ENCODE data around the gene FNDC5.

Gene FNDC5

DNA sequence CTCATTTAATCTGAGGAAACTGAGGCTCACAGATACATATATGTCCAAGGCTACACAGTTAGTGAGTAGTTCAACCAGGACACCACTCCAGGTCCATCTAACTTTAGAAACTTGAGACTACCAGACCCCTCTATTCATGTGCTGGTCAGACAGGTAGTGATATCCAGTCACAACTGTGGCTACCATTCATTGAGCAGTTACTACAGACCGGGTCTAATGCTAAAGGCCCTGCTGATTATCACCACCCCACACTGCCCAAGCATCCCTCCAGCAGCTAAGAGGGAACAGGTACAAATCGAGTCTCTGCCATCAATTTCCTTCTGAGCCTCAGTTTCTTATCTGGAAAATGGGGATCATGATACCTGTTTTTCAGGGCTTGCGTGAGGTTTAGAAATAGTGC lies 20.9 kb upstream of the FNDC5 start:
- H3K4me3 Mint-ChIP-seq: peak overlapping the region; percentile 70
- ATAC-seq (no peak), DNase-seq (ENCODE audit: low spot score in 2 of 2) (no peak)

DNA sequence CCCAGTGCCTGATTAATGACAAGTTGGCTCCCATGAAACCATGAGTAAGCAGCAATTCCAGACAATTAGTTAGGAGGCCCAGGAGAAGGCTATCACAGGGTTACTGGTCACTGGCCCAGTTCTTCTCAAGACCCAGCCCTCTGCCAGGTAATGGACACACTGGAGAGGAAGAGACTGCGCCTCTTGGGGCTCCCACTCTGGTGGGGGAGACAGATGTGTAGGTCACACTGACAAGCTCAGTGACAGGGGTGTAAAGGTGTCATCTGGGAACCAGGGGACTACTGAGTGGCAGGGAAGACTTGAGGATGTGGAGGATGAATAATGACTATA lies 20.5 kb upstream of the FNDC5 start:
- DNase-seq (ENCODE audit: low spot score in 2 of 2) (no peak), ATAC-seq (no peak)
- Mint-ChIP-seq H3K9me3 (no peaks in the 10 kb centered on the region), H3K4me1 (peaks cover 8% of the 10 kb centered on the region), H3K36me3 (no peaks in the 10 kb centered on the region), H3K4me3 (no peak overlapping the region), H3K27ac (no peak overlapping the region)

More for the DNA sequence above, 20.9 kb upstream of the FNDC5 start:
- no peak overlapping the region for H3K27ac Mint-ChIP-seq
- peaks cover 8% of the 10 kb centered on the region for H3K4me1 Mint-ChIP-seq
- no peaks in the 10 kb centered on the region for H3K36me3 Mint-ChIP-seq
- no peaks in the 10 kb centered on the region for H3K9me3 Mint-ChIP-seq

DNA sequence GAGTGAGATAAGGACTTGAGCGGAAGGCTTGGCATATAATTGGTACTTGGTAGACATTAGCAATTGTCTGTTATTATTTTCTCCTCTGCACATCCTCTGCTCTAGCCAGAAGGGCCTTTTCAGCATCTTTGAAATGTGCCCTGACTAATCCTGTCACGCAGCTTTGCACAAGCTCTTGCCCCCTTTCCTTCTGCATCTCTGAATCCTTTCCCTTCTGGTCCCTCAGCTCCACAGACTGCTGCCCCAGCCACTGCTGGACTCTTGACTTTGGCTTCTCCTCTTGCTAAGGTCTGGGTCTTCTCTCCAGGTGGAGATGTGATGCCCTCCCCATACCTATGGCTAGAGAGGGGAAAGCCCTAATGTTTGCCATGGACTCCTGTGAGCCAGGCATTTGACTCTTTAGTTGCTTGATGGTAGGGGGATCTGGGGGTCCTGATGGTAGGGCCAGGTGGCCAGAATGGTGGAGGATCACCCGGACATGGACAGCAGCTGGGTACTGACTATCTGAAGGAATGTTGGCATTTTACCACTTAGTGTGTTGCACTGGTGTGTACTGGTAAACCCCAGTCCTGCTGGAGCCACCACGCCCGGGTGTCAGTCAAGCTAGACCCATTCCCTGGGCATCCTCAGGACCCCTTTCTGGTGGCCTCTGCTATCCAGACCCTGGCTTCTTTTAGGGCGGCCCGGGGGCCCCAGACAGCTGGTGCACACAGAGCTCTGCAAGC lies 20.0 kb upstream of the FNDC5 start:
- H3K36me3 Mint-ChIP-seq: no peaks in the 10 kb centered on the region
- H3K9me3 Mint-ChIP-seq: no peaks in the 10 kb centered on the region
- ATAC-seq: no peak
- H3K4me3 Mint-ChIP-seq: no peak overlapping the region
- no peak for DNase-seq (ENCODE audit: low spot score in 2 of 2)
- H3K4me1 Mint-ChIP-seq: peaks cover 11% of the 10 kb centered on the region
- H3K27ac Mint-ChIP-seq: no peak overlapping the region

DNA sequence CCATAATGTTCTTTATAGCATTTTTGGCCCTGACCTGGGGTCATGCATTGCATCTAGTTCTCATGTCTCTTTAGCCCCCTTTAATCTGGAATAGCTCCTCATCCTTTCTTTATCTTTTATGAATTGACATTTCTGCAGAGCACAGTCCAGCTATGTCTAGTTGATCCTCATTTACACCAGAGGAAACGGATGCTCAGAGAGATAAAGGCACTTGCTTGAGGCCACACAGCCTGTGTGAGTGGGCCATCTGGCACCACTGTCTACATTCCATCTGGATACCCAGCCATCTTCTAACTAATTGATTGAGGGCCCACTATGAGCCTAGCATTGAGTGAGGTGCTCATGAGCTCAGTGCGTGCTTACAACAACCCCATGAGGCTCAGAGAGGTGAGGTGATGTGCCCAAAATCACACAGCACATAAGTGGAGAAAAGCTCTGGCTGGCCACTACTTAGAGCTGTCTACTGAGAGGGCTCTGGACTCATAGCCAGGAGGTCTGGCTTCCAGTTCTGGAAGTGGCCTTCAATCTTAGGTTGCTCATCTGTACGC lies 19.1 kb upstream of the FNDC5 start:
- no peak for ATAC-seq
- Mint-ChIP-seq H3K9me3 (no peaks in the 10 kb centered on the region), H3K36me3 (no peaks in the 10 kb centered on the region)

DNA sequence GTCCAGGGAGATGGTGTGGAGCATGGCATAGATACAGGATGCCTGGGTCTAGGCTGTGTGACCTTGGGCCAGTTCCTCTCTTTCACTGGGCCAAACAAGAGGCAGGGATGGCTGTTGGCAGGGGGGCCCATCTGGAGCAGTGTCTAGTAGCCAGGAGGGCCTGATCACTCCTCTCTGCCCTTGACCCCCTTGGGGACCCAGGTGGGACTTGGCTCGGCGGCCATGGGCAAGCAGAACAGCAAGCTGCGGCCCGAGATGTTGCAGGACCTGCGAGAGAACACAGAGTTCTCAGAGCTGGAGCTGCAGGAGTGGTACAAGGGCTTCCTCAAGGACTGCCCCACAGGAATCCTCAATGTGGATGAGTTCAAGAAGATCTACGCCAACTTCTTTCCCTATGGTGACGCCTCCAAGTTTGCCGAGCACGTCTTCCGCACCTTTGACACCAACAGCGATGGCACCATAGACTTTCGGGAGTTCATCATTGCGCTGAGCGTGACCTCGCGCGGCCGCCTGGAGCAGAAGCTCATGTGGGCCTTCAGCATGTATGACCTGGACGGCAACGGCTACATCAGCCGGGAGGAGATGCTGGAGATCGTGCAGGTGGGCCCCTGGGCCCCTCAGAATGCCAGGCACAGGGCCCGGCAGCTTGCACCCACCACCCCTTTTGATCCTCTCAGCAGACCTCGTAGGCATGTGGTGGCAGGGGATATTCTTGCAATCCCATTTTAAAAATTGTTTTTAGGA lies 18.1 kb upstream of the FNDC5 start:
- no peaks in the 10 kb centered on the region for H3K36me3 Mint-ChIP-seq
- no peak overlapping the region for H3K4me3 Mint-ChIP-seq
- H3K9me3 Mint-ChIP-seq: no peaks in the 10 kb centered on the region
- ATAC-seq (no peak), DNase-seq (ENCODE audit: low spot score in 2 of 2) (no peak)
- H3K27ac Mint-ChIP-seq: no peak overlapping the region
- H3K4me1 Mint-ChIP-seq: peaks cover 18% of the 10 kb centered on the region

More for the DNA sequence above, 19.1 kb upstream of the FNDC5 start:
- DNase-seq (ENCODE audit: low spot score in 2 of 2): no peak
- Mint-ChIP-seq H3K4me3 (no peak overlapping the region), H3K4me1 (peaks cover 18% of the 10 kb centered on the region), H3K27ac (no peak overlapping the region)

DNA sequence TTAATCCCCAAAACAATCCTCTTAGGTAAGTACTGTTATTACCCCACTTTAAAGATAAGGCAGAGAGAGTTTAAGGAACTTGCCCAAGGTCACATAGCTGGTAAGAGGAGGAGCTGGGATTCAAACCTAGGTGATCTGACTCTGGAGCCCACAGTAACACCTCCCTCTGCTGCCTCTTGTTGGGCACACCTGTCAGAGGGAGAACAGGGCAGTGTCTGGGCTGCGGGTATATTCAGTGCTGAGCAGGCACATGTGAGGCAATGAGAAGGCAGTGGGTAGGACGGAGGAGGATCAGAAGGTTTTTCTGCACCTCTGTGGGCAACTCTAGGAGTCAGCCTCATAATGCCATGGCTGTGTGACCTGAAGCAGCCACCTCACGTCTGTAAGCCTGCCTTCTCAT lies 17.4 kb upstream of the FNDC5 start:
- Mint-ChIP-seq H3K9me3 (no peaks in the 10 kb centered on the region), H3K4me1 (peaks cover 18% of the 10 kb centered on the region), H3K27ac (no peak overlapping the region), H3K4me3 (no peak overlapping the region), H3K36me3 (no peaks in the 10 kb centered on the region)
- DNase-seq (ENCODE audit: low spot score in 2 of 2) (no peak), ATAC-seq (no peak)

DNA sequence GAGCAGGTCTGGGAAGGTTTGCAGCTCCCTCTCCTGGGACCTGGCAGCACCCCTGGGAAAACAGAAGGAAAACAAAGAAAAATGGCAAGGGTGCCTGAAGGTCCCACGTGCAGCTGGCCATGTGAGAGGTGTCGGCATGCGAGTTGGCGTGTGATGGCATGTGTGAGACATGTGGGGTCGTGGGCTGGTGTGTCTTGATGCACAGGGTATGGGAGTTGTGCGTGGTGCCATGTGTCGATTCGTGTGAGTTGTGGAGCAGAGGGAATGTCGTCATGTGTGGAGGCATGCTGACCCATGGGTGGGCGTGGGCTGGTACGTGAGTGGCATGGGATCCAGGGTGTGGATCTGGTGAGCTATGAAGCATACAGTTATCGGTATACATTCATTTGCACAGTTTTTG lies 16.9 kb upstream of the FNDC5 start:
- H3K36me3 Mint-ChIP-seq: no peaks in the 10 kb centered on the region
- no peak for ATAC-seq
- no peak for DNase-seq (ENCODE audit: low spot score in 2 of 2)
- no peaks in the 10 kb centered on the region for H3K9me3 Mint-ChIP-seq
- no peak overlapping the region for H3K27ac Mint-ChIP-seq
- H3K4me3 Mint-ChIP-seq: no peak overlapping the region
- peaks cover 17% of the 10 kb centered on the region for H3K4me1 Mint-ChIP-seq

DNA sequence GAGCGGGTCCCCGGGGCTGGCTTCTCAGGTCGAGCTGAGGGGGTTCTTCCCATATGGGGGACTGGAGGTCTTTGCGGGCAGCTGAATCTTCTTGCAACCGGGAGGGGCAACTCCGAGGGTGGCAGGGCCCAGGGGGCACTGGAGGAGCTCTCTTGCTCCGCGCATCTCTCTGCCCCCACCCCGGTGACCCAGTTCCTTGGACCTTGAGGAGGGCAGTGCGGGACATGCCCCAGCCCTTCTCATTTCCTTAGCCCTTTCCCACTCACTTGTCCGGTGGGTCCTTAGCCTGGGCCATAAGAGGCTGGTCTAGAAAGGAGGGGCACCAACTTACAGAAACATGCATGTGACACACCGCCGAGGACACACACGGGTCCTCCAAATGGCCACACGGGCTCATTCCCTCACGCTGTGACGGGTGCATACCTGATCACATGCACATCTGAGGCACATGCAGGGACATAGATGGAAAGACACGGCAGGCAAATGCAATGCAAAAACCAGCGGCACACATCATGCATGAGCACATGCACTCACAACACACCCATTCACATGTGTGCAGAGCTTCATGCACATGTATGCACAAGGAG lies 16.2 kb upstream of the FNDC5 start:
- DNase-seq (ENCODE audit: low spot score in 2 of 2) (no peak), ATAC-seq (no peak)
- Mint-ChIP-seq H3K36me3 (no peaks in the 10 kb centered on the region), H3K27ac (no peak overlapping the region), H3K4me1 (peaks cover 10% of the 10 kb centered on the region), H3K9me3 (no peaks in the 10 kb centered on the region), H3K4me3 (no peak overlapping the region)

DNA sequence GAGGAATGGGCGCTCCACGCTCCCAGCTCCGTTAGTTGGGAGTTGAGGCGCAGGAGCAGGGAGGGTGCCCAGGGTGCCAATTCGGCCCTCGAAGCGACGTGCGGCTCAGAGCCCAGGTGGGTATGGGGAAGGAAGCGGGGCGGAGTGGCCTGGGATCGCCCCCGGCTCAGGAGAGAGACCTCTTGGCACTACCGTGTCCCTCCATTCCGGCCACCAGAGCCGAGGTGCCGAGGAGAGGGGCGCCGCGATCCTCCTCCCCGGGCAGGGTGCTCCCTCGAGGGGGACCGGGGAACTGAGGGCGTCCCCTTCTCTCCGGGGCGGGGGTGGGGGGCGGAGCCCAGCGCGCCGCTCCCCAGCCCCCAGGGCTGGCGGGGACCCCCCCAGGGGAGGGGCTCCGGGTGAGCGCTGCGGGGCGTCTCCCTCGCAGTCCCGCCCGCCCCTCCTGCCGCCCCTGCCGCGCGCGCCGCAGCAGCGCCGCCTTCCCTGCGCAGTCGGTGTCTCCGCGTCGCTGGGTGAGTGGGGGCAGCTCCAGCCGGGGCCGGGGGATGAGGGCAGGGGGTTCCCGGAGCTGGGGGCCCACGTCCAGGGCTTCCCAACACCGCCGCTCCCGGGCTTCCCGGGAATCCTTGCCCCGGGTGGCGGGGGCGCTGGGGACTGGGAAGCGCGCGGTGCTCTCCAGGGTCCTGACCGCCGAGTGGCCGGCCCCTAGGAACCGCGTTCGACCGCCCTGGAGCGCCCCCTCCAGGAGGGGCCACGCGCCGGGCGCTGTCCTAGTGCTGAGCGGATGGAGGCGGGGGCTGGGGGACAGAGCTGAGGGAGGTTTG lies 15.5 kb upstream of the FNDC5 start, which contains the start of gene HPCA:
TSS of gene HPCA (plus strand) at position 488 of the 824 bp plus-strand sequence. CDS start 2,408 bp downstream, outside the sequence.
- H3K36me3 Mint-ChIP-seq: no peaks in the 10 kb centered on the region
- no peak within 1 kb of the TSS for H3K27ac Mint-ChIP-seq
- no peak for DNase-seq (ENCODE audit: low spot score in 2 of 2)
- peak; percentile 59 for ATAC-seq
- peak within 1 kb of the TSS; percentile 40 for H3K4me3 Mint-ChIP-seq
- H3K4me1 Mint-ChIP-seq: peaks cover 9% of the 10 kb centered on the region
- H3K9me3 Mint-ChIP-seq: no peaks in the 10 kb centered on the region

DNA sequence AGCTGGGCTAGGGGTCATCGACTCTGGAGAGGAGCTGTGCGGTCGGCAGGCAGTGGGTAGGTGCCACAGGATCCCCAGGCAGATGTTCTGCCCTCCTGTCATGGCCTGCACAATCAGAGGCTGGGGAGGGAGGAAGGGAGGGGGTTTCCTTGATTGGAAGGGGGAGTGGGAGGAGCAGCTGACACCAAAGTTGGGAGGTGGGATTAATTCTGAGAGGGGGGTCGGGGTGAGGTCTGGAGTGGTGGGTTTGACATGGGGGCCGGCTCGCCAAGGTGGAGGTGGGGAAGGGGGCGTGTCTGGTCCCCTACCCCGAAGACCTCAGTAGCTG lies 14.9 kb upstream of the FNDC5 start:
- DNase-seq (ENCODE audit: low spot score in 2 of 2) (no peak), ATAC-seq (no peak)
- H3K4me3 Mint-ChIP-seq: peak overlapping the region; percentile 40
- peaks cover 9% of the 10 kb centered on the region for H3K4me1 Mint-ChIP-seq
- no peaks in the 10 kb centered on the region for H3K9me3 Mint-ChIP-seq
- H3K36me3 Mint-ChIP-seq: no peaks in the 10 kb centered on the region
- no peak overlapping the region for H3K27ac Mint-ChIP-seq

DNA sequence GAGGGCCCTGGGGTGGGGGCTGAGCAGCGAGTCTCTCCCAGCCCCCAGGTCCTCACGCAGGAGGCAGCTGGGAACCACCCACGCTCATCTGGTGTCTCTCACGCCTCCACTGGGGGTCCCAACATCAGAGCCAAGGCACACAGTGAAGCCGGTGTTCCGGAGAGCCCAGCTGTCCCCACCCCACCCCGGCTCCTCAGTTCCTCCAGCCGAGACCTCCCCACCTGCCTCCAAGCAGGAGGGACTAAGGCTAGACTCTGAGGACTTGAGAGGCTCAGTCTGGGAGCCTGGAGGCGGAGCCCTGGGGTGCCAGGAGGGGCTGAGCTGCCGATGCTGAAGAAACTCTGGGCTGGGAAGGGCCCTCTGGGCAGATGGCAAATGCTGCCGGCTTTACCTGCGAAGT lies 14.0 kb upstream of the FNDC5 start:
- Mint-ChIP-seq H3K4me1 (peaks cover 9% of the 10 kb centered on the region), H3K27ac (no peak overlapping the region), H3K9me3 (no peaks in the 10 kb centered on the region), H3K36me3 (no peaks in the 10 kb centered on the region), H3K4me3 (no peak overlapping the region)
- no peak for DNase-seq (ENCODE audit: low spot score in 2 of 2)
- no peak for ATAC-seq

DNA sequence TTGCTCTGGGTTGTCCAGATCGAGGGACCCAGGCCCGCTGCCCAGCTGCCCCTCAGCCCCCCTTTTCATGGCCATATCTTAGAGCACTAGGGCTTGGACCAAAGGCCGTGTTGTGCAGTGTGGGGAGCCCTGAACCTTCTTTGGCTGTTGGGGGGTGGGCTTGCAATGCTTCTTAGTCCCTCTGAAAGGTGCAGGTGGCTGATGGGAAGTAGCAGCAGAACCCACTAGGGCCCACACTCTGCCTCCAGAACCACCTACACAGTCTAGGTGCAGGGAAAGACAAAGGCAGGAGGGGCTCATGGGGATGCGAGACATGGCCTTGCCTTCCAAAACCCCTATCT lies 13.3 kb upstream of the FNDC5 start:
- H3K4me1 Mint-ChIP-seq: peaks cover 9% of the 10 kb centered on the region
- no peak overlapping the region for H3K4me3 Mint-ChIP-seq
- no peaks in the 10 kb centered on the region for H3K36me3 Mint-ChIP-seq
- no peak overlapping the region for H3K27ac Mint-ChIP-seq
- DNase-seq (ENCODE audit: low spot score in 2 of 2) (no peak), ATAC-seq (no peak)
- no peaks in the 10 kb centered on the region for H3K9me3 Mint-ChIP-seq

DNA sequence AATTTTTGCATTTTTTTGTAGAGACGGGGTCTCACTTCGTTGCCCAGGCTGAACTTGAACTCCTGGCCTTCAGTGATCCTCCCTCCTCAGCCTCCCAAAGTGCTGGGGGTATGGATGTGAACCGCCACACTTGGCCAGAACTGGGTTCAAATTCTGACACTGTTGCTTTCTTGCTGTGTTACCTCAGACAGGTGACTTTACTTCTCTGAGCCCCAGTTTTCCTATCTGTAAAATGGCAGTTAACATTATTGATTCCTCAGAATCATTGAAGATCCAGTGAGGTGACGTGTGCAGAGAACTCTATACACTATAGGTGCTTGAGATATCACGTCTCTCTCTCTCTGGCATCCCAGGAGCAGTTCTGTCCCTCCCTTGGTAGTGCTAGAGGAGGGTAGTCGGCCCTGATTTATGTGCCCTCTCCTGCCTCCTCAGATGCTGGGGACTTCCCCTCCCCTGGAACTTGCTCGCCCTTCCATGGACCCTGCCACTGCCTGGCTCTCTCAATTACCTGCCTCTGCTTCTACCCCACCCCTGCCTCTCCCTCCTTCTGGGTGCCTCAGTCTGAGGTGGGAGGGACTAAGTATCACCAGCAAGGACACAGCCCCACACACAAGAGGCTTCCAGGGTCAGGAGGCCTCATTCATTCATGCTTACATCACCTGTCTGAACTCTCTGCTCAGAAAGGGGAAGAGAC lies 12.8 kb upstream of the FNDC5 start:
- Mint-ChIP-seq H3K9me3 (no peaks in the 10 kb centered on the region), H3K4me3 (no peak overlapping the region), H3K27ac (no peak overlapping the region), H3K36me3 (no peaks in the 10 kb centered on the region), H3K4me1 (peaks cover 9% of the 10 kb centered on the region)
- ATAC-seq (no peak), DNase-seq (ENCODE audit: low spot score in 2 of 2) (no peak)

DNA sequence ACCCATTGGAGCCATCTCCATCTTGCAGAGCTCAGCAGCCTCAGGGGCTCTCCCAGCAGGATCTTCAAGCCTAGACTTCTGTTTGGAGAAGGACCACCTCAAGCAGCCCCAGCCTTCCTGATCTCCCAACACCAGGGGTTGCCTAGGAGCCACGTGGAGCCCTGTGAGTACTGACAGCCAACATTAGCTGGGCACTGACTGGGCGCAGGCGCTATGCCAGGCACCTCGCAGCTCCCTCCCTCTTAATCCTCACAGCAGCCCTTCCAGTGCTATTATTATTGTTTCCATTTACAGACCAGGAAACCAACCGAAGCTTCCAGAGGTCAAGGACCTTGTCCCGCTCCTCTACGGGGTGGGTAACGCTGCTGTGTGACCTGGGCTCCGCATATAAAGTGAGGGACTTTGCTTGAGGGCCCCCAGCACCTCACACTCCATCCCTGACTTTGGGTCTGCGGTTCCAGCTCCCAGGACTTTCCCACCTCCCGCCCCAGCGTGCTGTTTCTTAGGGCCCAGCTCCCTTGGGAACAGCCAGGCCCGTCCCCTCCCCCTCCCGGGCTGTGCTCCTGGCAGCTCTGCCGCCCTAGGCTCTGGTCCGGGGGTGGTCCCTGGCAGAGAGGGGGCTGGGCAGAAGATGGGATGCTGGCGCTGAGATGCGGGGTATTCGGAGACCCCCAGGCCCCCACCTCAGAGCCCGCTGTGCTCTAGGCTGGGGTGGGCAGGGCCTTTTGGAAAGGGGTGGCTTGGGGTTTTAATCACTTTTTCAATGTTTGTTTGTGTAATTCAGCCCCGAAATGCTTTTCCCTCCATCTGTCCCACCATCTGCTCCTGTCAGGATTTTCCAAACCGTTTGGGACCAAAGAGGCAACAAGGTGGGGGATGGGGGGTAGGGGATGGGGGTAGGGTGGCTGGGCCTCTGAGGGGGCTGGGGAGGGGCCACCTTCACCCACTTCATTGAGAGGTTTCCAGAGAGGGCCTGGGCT lies 11.4 kb upstream of the FNDC5 start:
- no peak overlapping the region for H3K27ac Mint-ChIP-seq
- no peaks in the 10 kb centered on the region for H3K36me3 Mint-ChIP-seq
- H3K9me3 Mint-ChIP-seq: no peaks in the 10 kb centered on the region
- no peak for DNase-seq (ENCODE audit: low spot score in 2 of 2)
- H3K4me3 Mint-ChIP-seq: no peak overlapping the region
- H3K4me1 Mint-ChIP-seq: peaks cover 9% of the 10 kb centered on the region
- no peak for ATAC-seq

Measured in stimulated activated effector memory CD8-positive, alpha-beta T cell treated with anti-CD3 and anti-CD28 coated beads, Interleukin-12 subunit alpha, Interleukin-12 subunit beta, amount 100 ng/mL, for 72 hours (primary cell).